Fibroblast of skin of right biceps (primary cell): Measurements from ENCODE around the gene SUSD2.
"Not testable (repeated sequence)": the region's sequence is repeated elsewhere in the genome, so short reads cannot be mapped to it uniquely, and the experiment has no call there.

Source experiments
- DNase-seq: peaks from one replicate; pipeline ENCODE4 v3.0.0-alpha.2; 2013

Gene SUSD2

GRCh38 chr22:24181088-24181995 is at the start of gene SUSD2:
Gene SUSD2, plus strand, starts transcription at chr22:24181487. Its CDS starts 33 bp downstream, at chr22:24181520.
- no peak for DNase-seq

GRCh38 chr22:24133187-24133965 is 47.9 kb upstream of the SUSD2 start:
- no peak for DNase-seq

GRCh38 chr22:24134090-24134846 is 47.0 kb upstream of the SUSD2 start:
- DNase-seq: no peak

GRCh38 chr22:24136533-24136932 is 44.8 kb upstream of the SUSD2 start:
- not testable (repeated sequence) for DNase-seq

GRCh38 chr22:24137595-24137994 is 43.7 kb upstream of the SUSD2 start:
- DNase-seq: peak; percentile 60

- DNase-seq: no peak
Observed at GRCh38 chr22:24138649-24139420, 42.5 kb upstream of the SUSD2 start.

GRCh38 chr22:24140357-24140756 is 40.9 kb upstream of the SUSD2 start:
- no peak for DNase-seq

- DNase-seq: peak; percentile 12
Observed at GRCh38 chr22:24141586-24141985, 39.7 kb upstream of the SUSD2 start.

- DNase-seq: no peak
Observed at GRCh38 chr22:24142241-24142640, 39.0 kb upstream of the SUSD2 start.

- no peak for DNase-seq
Observed at GRCh38 chr22:24142831-24143230, 38.5 kb upstream of the SUSD2 start.

GRCh38 chr22:24144056-24144777 is 37.1 kb upstream of the SUSD2 start:
- no peak for DNase-seq

GRCh38 chr22:24144778-24145085 is 36.6 kb upstream of the SUSD2 start:
- no peak for DNase-seq

- DNase-seq: no peak
Observed at GRCh38 chr22:24145446-24146193, 35.7 kb upstream of the SUSD2 start.

- peak; percentile 83 for DNase-seq
Observed at GRCh38 chr22:24146194-24146616, 35.1 kb upstream of the SUSD2 start.

- DNase-seq: peak; percentile 92
Observed at GRCh38 chr22:24146791-24147353, 34.4 kb upstream of the SUSD2 start.

GRCh38 chr22:24147666-24148065 is 33.6 kb upstream of the SUSD2 start:
- DNase-seq: no peak

GRCh38 chr22:24148266-24149197 is 32.8 kb upstream of the SUSD2 start:
- no peak for DNase-seq

- no peak for DNase-seq
Observed at GRCh38 chr22:24149198-24149590, 32.1 kb upstream of the SUSD2 start.

GRCh38 chr22:24153353-24153752 is 27.9 kb upstream of the SUSD2 start:
- DNase-seq: peak; percentile 75

- DNase-seq: no peak
Observed at GRCh38 chr22:24153959-24154358, 27.3 kb upstream of the SUSD2 start.
